HEK293 (cell line): Measurements from ENCODE around the gene RHD.

Source experiments
- KLF1 ChIP-seq: fragments of 450-650 bp; formaldehyde crosslinking; IDR thresholded peaks from 2 replicates; pipeline ENCODE4 v1.5.1; 2016; ENCODE audit warnings: missing biosample characterization, missing genetic modification characterization
- ZNF391 ChIP-seq: fragments of 450-650 bp; formaldehyde crosslinking; IDR thresholded peaks from 2 replicates; pipeline ENCODE4 v1.5.1; 2016; ENCODE audit warnings: low read depth, missing biosample characterization, missing genetic modification characterization, borderline replicate concordance
- TF ChIP-seq, protein P1 (sequence below): fragments of 450-650 bp; formaldehyde crosslinking; IDR thresholded peaks from 2 replicates; pipeline ENCODE4 v1.5.1; 2016; ENCODE audit warnings: missing biosample characterization, missing genetic modification characterization
- TF ChIP-seq, protein P2 (sequence below): fragments of 450-650 bp; formaldehyde crosslinking; IDR thresholded peaks from 2 replicates; pipeline ENCODE4 v1.5.1; 2016; ENCODE audit warnings: missing biosample characterization, missing genetic modification characterization, low read depth

DNA sequence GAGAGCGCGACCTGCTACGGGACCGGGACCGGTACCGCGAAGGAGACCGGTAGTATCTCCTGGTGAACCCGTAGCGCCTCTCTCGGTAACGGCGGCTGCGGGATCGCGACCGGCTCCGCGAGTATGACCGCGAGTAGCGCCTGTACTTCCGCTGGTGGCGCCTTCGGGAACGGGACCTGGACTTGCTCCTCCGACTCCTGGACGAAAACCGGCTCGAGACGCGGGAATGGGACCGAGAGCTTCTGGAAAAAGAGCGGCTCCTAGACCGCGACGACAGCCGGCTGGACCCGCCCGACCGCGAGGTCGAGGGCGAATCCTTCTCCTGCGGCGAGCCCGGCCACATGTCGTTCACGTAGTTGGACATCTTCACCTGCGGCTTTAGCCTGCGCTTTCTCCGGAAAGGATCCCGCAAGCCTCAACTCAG lies 25.7 kb upstream of the RHD start:
- no peak for TF ChIP-seq KLF1 (tag by site-specific recombination)
- TF ChIP-seq, protein P1, sequence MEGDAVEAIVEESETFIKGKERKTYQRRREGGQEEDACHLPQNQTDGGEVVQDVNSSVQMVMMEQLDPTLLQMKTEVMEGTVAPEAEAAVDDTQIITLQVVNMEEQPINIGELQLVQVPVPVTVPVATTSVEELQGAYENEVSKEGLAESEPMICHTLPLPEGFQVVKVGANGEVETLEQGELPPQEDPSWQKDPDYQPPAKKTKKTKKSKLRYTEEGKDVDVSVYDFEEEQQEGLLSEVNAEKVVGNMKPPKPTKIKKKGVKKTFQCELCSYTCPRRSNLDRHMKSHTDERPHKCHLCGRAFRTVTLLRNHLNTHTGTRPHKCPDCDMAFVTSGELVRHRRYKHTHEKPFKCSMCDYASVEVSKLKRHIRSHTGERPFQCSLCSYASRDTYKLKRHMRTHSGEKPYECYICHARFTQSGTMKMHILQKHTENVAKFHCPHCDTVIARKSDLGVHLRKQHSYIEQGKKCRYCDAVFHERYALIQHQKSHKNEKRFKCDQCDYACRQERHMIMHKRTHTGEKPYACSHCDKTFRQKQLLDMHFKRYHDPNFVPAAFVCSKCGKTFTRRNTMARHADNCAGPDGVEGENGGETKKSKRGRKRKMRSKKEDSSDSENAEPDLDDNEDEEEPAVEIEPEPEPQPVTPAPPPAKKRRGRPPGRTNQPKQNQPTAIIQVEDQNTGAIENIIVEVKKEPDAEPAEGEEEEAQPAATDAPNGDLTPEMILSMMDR (tag by site-specific recombination): peak; percentile 76
- TF ChIP-seq, protein P2, sequence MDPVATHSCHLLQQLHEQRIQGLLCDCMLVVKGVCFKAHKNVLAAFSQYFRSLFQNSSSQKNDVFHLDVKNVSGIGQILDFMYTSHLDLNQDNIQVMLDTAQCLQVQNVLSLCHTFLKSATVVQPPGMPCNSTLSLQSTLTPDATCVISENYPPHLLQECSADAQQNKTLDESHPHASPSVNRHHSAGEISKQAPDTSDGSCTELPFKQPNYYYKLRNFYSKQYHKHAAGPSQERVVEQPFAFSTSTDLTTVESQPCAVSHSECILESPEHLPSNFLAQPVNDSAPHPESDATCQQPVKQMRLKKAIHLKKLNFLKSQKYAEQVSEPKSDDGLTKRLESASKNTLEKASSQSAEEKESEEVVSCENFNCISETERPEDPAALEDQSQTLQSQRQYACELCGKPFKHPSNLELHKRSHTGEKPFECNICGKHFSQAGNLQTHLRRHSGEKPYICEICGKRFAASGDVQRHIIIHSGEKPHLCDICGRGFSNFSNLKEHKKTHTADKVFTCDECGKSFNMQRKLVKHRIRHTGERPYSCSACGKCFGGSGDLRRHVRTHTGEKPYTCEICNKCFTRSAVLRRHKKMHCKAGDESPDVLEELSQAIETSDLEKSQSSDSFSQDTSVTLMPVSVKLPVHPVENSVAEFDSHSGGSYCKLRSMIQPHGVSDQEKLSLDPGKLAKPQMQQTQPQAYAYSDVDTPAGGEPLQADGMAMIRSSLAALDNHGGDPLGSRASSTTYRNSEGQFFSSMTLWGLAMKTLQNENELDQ (tag by site-specific recombination): no peak
- no peak for TF ChIP-seq ZNF391
